CD14-positive monocyte (primary cell): Measurements from ENCODE around the gene B4GALNT3. TPM values are rescaled to one million over a fixed set of nuclear protein-coding genes. Genes with fewer than 3 reads are reported as not detected.

Experiments used
- DNase-seq, 3 donors: peaks; one replicate each; pipeline ENCODE4 v3.0.0-alpha.2; 2011 to 2022
- H2AFZ ChIP-seq: 2 replicates; pipeline ENCODE4 v1.6.0; 2012; ENCODE audit warnings: mild to moderate bottlenecking, low read depth, low read length, inconsistent platforms; ENCODE audit not compliant: insufficient read depth, poor library complexity, severe bottlenecking
- H3K27ac ChIP-seq, 2 donors: 1 replicate in 1 of 2; 2 replicates in 1 of 2; pipeline ENCODE4 v1.5.1; 2012 to 2013; ENCODE audit warnings: low read length in 2 of 2, control low read depth in 1 of 2, inconsistent platforms in 1 of 2, low read depth in 1 of 2, mild to moderate bottlenecking in 1 of 2
- H3K27me3 ChIP-seq, 2 donors: one replicate each; pipeline versions ENCODE4 v1.6.0 to v1.6.1; 2011 to 2013; ENCODE audit warnings: low read length in 2 of 2; ENCODE audit not compliant: control insufficient read depth in 2 of 2, insufficient read depth in 2 of 2
- H3K36me3 ChIP-seq, 2 donors: replicated peaks in 1 of 2; 1 replicate in 1 of 2; 2 replicates in 1 of 2; pipeline versions ENCODE4 v1.5.1 to v1.6.1; 2012 to 2013; ENCODE audit warnings: low read length in 2 of 2, control low read depth in 1 of 2, inconsistent platforms in 1 of 2, mild to moderate bottlenecking in 1 of 2; ENCODE audit not compliant: insufficient read depth in 2 of 2, control insufficient read depth in 1 of 2
- H3K4me1 ChIP-seq, 2 donors: 1 replicate in 1 of 2; 2 replicates in 1 of 2; pipeline versions ENCODE4 v1.5.1 to v1.6.1; 2012 to 2013; ENCODE audit warnings: low read length in 2 of 2, control low read depth in 1 of 2, inconsistent platforms in 1 of 2, mild to moderate bottlenecking in 1 of 2, moderate library complexity in 1 of 2; ENCODE audit not compliant: insufficient read depth in 2 of 2, control insufficient read depth in 1 of 2
- H3K4me2 ChIP-seq: replicated peaks from 2 replicates; pipeline ENCODE3; 2012; ENCODE audit warnings: low read length, moderate library complexity, mild to moderate bottlenecking; ENCODE audit not compliant: poor library complexity, severe bottlenecking; ENCODE audit errors: extremely low read depth
- H3K4me3 ChIP-seq, 3 experiments: fragments of 200-600 bp in 1 of 3; sonication (generic) in 1 of 3; replicated peaks in 1 of 3; 1 replicate in 2 of 3; 2 replicates in 1 of 3; pipeline ENCODE4 v1.5.1; 2011 to 2013; ENCODE audit warnings: low read length in 3 of 3, mild to moderate bottlenecking in 3 of 3, control low read depth in 2 of 3, low read depth in 2 of 3, inconsistent platforms in 1 of 3, moderate library complexity in 1 of 3
- H3K79me2 ChIP-seq: 2 replicates; pipeline ENCODE4 v1.6.0; 2012; ENCODE audit warnings: mild to moderate bottlenecking, control low read depth, inconsistent platforms, low read length, moderate library complexity; ENCODE audit not compliant: insufficient read depth
- H3K9ac ChIP-seq: 2 replicates; pipeline ENCODE4 v1.6.0; 2017; ENCODE audit warnings: low read length, mild to moderate bottlenecking; ENCODE audit not compliant: insufficient read depth, poor library complexity, severe bottlenecking
- H3K9me3 ChIP-seq, 2 donors: replicated peaks in 1 of 2; 1 replicate in 1 of 2; 2 replicates in 1 of 2; pipeline versions ENCODE4 v1.5.1 to v1.6.1; 2012 to 2013; ENCODE audit warnings: low read length in 2 of 2, control low read depth in 1 of 2; ENCODE audit not compliant: control insufficient read depth in 1 of 2, insufficient read depth in 1 of 2
- H4K20me1 ChIP-seq: 2 replicates; pipeline ENCODE4 v1.6.0; 2012; ENCODE audit warnings: mild to moderate bottlenecking, low read length, control low read depth, moderate library complexity; ENCODE audit not compliant: insufficient read depth
- H3K27ac Mint-ChIP-seq, 7 donors: one replicate each; pipeline ENCODE4 v1.8.0; 2020; ENCODE audit warnings: mild to moderate bottlenecking in 7 of 7, mixed read lengths in 7 of 7, moderate library complexity in 6 of 7, inconsistent platforms in 2 of 7
- H3K27me3 Mint-ChIP-seq, 3 donors: one replicate each; pipeline ENCODE4 v1.8.0; 2021 to 2022; ENCODE audit warnings: low read depth in 3 of 3, mild to moderate bottlenecking in 3 of 3, mixed read lengths in 3 of 3, moderate library complexity in 3 of 3, inconsistent platforms in 1 of 3
- H3K36me3 Mint-ChIP-seq, 2 donors: one replicate each; pipeline ENCODE4 v1.8.0; 2020; ENCODE audit warnings: mixed read lengths in 2 of 2, inconsistent platforms in 1 of 2, mild to moderate bottlenecking in 1 of 2
- H3K4me1 Mint-ChIP-seq: one replicate; pipeline ENCODE4 v1.8.0; 2020; ENCODE audit warnings: mild to moderate bottlenecking, mixed read lengths
- H3K4me3 Mint-ChIP-seq, 2 donors: one replicate each; pipeline ENCODE4 v1.8.0; 2020; ENCODE audit warnings: mild to moderate bottlenecking in 2 of 2, mixed read lengths in 2 of 2, moderate library complexity in 1 of 2
- H3K9me3 Mint-ChIP-seq, 7 donors: one replicate each; pipeline ENCODE4 v1.8.0; 2020 to 2022; ENCODE audit warnings: mixed read lengths in 7 of 7, mild to moderate bottlenecking in 6 of 7, moderate library complexity in 6 of 7, inconsistent platforms in 2 of 7
- CTCF ChIP-seq: fragments of 200-600 bp; IDR thresholded peaks from one replicate; pipeline ENCODE4 v1.8.0; 2022; ENCODE audit warnings: antibody characterized with exemption, mild to moderate bottlenecking
- WGBS: methylation state at CpG from one replicate; pipeline ENCODE4 v1.1.5; 2013; ENCODE audit warnings: missing lambda C conversion rate; ENCODE audit not compliant: insufficient coverage; 5-methylcytosine and 5-hydroxymethylcytosine counted together
- intact Hi-C, 2 donors: fragments of 100-400 bp; cut with micrococcal nuclease; formaldehyde crosslinking; loops; one replicate each; pipeline versions ENCODE4 v1.15.0 to v1.15.1; 2023
- polyA plus RNA-seq, 3 donors: library from polyadenylated mRNA; depleted of rRNA in 1 of 3; unstranded in 2 of 3; stranded (reverse) in 1 of 3; fragments of 300-500 nt in 2 of 3; fragments of >200 nt in 1 of 3; fragmentation: Illumina TruSeq in 2 of 3; gene quantifications; 1 replicate in 2 of 3; 2 replicates in 1 of 3; pipeline ENCODE4 v1.2.3, GENCODE V29; 2012 to 2021

B4GALNT3 gene
- polyA plus RNA-seq, 3 donors: 0.09 to 0.10 TPM; not detected in 1

GRCh38 chr12:466762-467161, 7.0 kb downstream of the B4GALNT3 start:
- Histone ChIP-seq H3K27ac (no peak overlapping the region), H3K4me1 (no peaks in the 10 kb centered on the region), H3K36me3 (no peaks in the 10 kb centered on the region), H3K4me3 (no peak overlapping the region), H3K9me3 (peaks cover 0 to 6% of the 10 kb centered on the region in 2 donors), H3K4me2 (no peak overlapping the region), H3K9ac (no peak overlapping the region), H2AFZ (no peak overlapping the region), H4K20me1 (no peaks in the 10 kb centered on the region), H3K79me2 (no peaks in the 10 kb centered on the region), H3K27me3 (peaks cover 14 to 19% of the 10 kb centered on the region in 2 donors)
- H3K27me3 Mint-ChIP-seq: peaks cover 31 to 44% (median 44%) of the 10 kb centered on the region in 3 donors
- H3K27ac Mint-ChIP-seq: no peak overlapping the region
- intact Hi-C loops: no loop called here
- no peak for DNase-seq
- no peak overlapping the region for H3K4me3 Mint-ChIP-seq
- TF ChIP-seq CTCF: no peak
- WGBS: no CpG with 5 or more reads among the region's 5 CpGs
- no peaks in the 10 kb centered on the region for H3K9me3 Mint-ChIP-seq
- H3K36me3 Mint-ChIP-seq: no peaks in the 10 kb centered on the region
- H3K4me1 Mint-ChIP-seq: no peaks in the 10 kb centered on the region

DNA sequence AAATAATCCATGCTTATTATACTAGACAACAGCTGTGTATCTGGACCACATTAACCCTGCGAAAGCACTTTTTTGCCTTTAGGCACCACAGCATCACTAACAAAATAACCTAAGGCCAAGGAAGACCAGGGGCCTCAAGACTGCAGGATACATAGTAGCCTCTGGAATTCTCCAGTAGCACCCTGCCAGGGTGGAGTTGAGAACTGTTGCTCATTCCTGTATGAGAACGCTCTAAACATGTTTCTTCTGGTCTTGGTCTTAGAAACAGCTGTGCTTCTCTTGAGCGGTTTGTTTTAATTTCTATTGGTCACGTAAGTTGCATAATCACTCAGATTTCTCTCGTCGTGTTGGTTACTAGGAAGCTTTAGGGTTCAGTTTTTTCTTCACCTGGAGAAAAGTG, 7.9 kb downstream of the B4GALNT3 start:
- no peak for DNase-seq
- intact Hi-C loops: no loop called here
- Histone ChIP-seq H4K20me1 (no peaks in the 10 kb centered on the region), H3K36me3 (no peaks in the 10 kb centered on the region), H3K4me1 (no peaks in the 10 kb centered on the region), H3K4me3 (no peak overlapping the region), H3K27me3 (peaks cover 6 to 11% of the 10 kb centered on the region in 2 donors), H3K79me2 (no peaks in the 10 kb centered on the region), H3K9ac (no peak overlapping the region), H2AFZ (no peak overlapping the region), H3K4me2 (no peak overlapping the region), H3K9me3 (no peaks in the 10 kb centered on the region), H3K27ac (no peak overlapping the region)
- WGBS: 86% methylated on average over 1 of the region's 6 CpGs
- H3K4me3 Mint-ChIP-seq: no peak overlapping the region
- no peaks in the 10 kb centered on the region for H3K36me3 Mint-ChIP-seq
- no peak overlapping the region for H3K27ac Mint-ChIP-seq
- no peaks in the 10 kb centered on the region for H3K4me1 Mint-ChIP-seq
- H3K27me3 Mint-ChIP-seq: peaks cover 22 to 43% (median 40%) of the 10 kb centered on the region in 3 donors
- no peaks in the 10 kb centered on the region for H3K9me3 Mint-ChIP-seq
- TF ChIP-seq CTCF: no peak
